ENCODE measurements around the gene GPR78.

GRCh38 chr4:8587469-8588195, 7.4 kb downstream of the GPR78 start:
- no peak for TF ChIP-seq SAP30 (IDR thresholded peaks at IDR 0.05; ENCODE audit: insufficient read depth, insufficient replicate concordance, low read length)
- no peak for TF ChIP-seq MAX (IDR thresholded peaks at IDR 0.05)
- TF ChIP-seq NRF1 (IDR thresholded peaks at IDR 0.05; ENCODE audit: low read depth, low read length): no peak

All from H1 (cell line).